Mesendoderm (in vitro differentiated cells): Measurements from ENCODE around the gene SCD5.

Experiments
- DNase-seq: peaks from one replicate; pipeline ENCODE4 v3.0.0; 2013
- H2AK5ac ChIP-seq: 2 replicates; pipeline ENCODE4 v1.6.1; 2013; ENCODE audit warnings: low read length, inconsistent platforms
- H2BK120ac ChIP-seq: 2 replicates; pipeline ENCODE4 v1.6.1; 2013; ENCODE audit warnings: low read depth, mild to moderate bottlenecking, low read length, moderate library complexity, mixed read lengths
- H2BK15ac ChIP-seq: replicated peaks from 2 replicates; pipeline ENCODE4 v1.6.1; 2013; ENCODE audit warnings: low read depth, mild to moderate bottlenecking, moderate library complexity
- H2BK5ac ChIP-seq: 2 replicates; pipeline ENCODE4 v1.6.1; 2013; ENCODE audit warnings: low read length, inconsistent platforms
- H3K18ac ChIP-seq: 2 replicates; pipeline ENCODE4 v1.6.1; 2013; ENCODE audit warnings: mild to moderate bottlenecking, low read length, mixed read lengths
- H3K23ac ChIP-seq: one replicate; pipeline ENCODE4 v1.6.1; 2013; ENCODE audit warnings: low read length
- H3K27ac ChIP-seq: 2 replicates; pipeline ENCODE4 v1.5.1; 2013; ENCODE audit warnings: low read depth, mild to moderate bottlenecking, inconsistent platforms, low read length, moderate library complexity
- H3K27me3 ChIP-seq: 2 replicates; pipeline ENCODE4 v1.6.1; 2013; ENCODE audit warnings: low read length, control low read depth, mild to moderate bottlenecking, inconsistent platforms; ENCODE audit not compliant: insufficient read depth, poor library complexity
- H3K36me3 ChIP-seq: 2 replicates; pipeline ENCODE4 v1.6.1; 2013; ENCODE audit warnings: low read length, inconsistent platforms; ENCODE audit not compliant: control insufficient read depth, insufficient read depth
- H3K4ac ChIP-seq: one replicate; pipeline ENCODE4 v1.6.1; 2013; ENCODE audit warnings: low read depth, mild to moderate bottlenecking, low read length, moderate library complexity
- H3K4me1 ChIP-seq: 2 replicates; pipeline ENCODE4 v1.6.1; 2013; ENCODE audit warnings: low read depth, low read length, inconsistent platforms; ENCODE audit not compliant: control insufficient read depth
- H3K4me2 ChIP-seq: 2 replicates; pipeline ENCODE4 v1.6.1; 2013; ENCODE audit warnings: low read length
- H3K4me3 ChIP-seq: 2 replicates; pipeline ENCODE4 v1.5.1; 2013; ENCODE audit warnings: mild to moderate bottlenecking, low read length
- H3K56ac ChIP-seq: one replicate; pipeline ENCODE4 v1.6.1; 2013; ENCODE audit warnings: low read length
- H3K79me1 ChIP-seq: 2 replicates; pipeline ENCODE4 v1.6.1; 2013; ENCODE audit warnings: low read length, inconsistent platforms
- H3K79me2 ChIP-seq: 2 replicates; pipeline ENCODE4 v1.6.1; 2013; ENCODE audit warnings: mild to moderate bottlenecking, low read length; ENCODE audit not compliant: control insufficient read depth, insufficient read depth
- H3K9ac ChIP-seq: 2 replicates; pipeline ENCODE4 v1.6.1; 2013; ENCODE audit warnings: low read length, inconsistent platforms
- H4K5ac ChIP-seq: one replicate; pipeline ENCODE4 v1.6.1; 2013; ENCODE audit warnings: low read length
- H4K8ac ChIP-seq: one replicate; pipeline ENCODE4 v1.6.1; 2013; ENCODE audit warnings: low read depth, mild to moderate bottlenecking, control low read depth, low read length, moderate library complexity
- WGBS: extraction: QIAGEN DNeasy Blood & Tissue Kit; methylation state at CpG from one replicate; pipeline ENCODE4 v1.1.7; 2013; ENCODE audit warnings: low lambda C conversion rate, missing lambda C conversion rate; ENCODE audit not compliant: insufficient coverage; ENCODE audit errors: extremely low coverage; 5-methylcytosine and 5-hydroxymethylcytosine counted together

Gene SCD5

DNA sequence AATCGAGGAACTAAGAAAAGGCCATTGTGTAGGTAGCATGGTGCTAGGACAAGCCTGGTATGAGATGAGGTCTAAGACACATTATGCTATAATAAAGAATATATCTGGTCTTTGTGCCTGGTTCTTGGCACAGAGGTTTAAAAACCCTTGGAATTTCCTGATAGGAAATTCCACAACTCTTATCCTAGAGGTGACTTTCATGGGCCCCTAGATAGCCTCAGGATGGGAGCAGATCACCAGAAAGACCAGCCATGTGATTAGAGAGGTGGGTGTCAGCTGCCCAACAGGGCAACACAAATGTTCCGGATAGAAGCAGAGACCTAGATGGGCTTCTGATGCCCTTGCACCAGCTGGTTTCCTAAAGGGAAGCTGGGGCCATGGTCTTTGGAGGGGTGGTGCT, 107.2 kb downstream of the SCD5 start:
- Histone ChIP-seq H3K27me3 (no peaks in the 10 kb centered on the region), H3K79me2 (no peaks in the 10 kb centered on the region), H3K18ac (no peak overlapping the region), H2BK120ac (no peak overlapping the region), H3K56ac (no peak overlapping the region), H4K8ac (no peak overlapping the region), H3K36me3 (no peaks in the 10 kb centered on the region), H3K4ac (no peak overlapping the region), H3K4me1 (no peaks in the 10 kb centered on the region), H3K79me1 (no peaks in the 10 kb centered on the region), H3K9ac (no peak overlapping the region), H3K23ac (no peak overlapping the region), H2BK5ac (no peak overlapping the region), H2BK15ac (no peak overlapping the region), H4K5ac (no peak overlapping the region), H3K4me3 (no peak overlapping the region), H3K4me2 (no peak overlapping the region), H3K27ac (no peak overlapping the region), H2AK5ac (no peak overlapping the region)
- DNase-seq, result no peak
- no CpG with 5 or more reads among the region's 2 CpGs for WGBS

GRCh38 chr4:82688091-82688795, 110.4 kb downstream of the SCD5 start:
- Histone ChIP-seq H3K18ac (no peak overlapping the region), H3K79me2 (no peaks in the 10 kb centered on the region), H3K79me1 (no peaks in the 10 kb centered on the region), H3K4me2 (no peak overlapping the region), H3K9ac (no peak overlapping the region), H2BK15ac (no peak overlapping the region), H3K4me3 (no peak overlapping the region), H4K8ac (no peak overlapping the region), H3K4ac (no peak overlapping the region), H2BK120ac (no peak overlapping the region), H3K36me3 (no peaks in the 10 kb centered on the region), H3K23ac (no peak overlapping the region), H3K27ac (no peak overlapping the region), H3K4me1 (no peaks in the 10 kb centered on the region), H4K5ac (no peak overlapping the region), H3K56ac (peak overlapping the region; percentile 56), H3K27me3 (no peaks in the 10 kb centered on the region), H2BK5ac (no peak overlapping the region), H2AK5ac (no peak overlapping the region)
- no CpG with 5 or more reads among the region's 6 CpGs for WGBS
- peak; percentile 37 for DNase-seq

DNA sequence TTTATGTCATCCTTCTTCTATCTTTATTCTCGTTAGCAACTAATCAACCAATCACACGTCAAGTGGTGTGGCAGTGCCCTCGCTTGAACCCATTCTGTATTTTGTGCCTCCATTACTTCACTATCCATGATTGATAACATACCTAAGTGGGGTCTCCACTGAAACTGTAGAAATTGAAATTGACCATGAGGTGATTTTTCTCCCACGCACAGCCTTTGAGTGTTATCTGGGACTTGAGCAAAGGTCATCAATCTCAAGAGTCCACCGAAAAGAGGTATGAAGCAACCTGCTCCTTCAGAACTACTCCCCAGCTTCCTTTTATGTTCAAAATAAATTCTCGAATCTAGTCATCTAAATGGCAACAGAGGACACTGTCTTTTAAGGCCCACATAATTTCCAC, 111.1 kb downstream of the SCD5 start:
- no peak overlapping the region for H3K9ac ChIP-seq
- H3K27ac ChIP-seq, result no peak overlapping the region
- no peak overlapping the region for H3K4me2 ChIP-seq
- no peak overlapping the region for H4K5ac ChIP-seq
- H3K56ac ChIP-seq, result no peak overlapping the region
- H2BK5ac ChIP-seq, result no peak overlapping the region
- no peak overlapping the region for H2BK15ac ChIP-seq
- H3K4me1 ChIP-seq, result no peaks in the 10 kb centered on the region
- no peak for DNase-seq
- H2AK5ac ChIP-seq, result no peak overlapping the region
- no CpG with 5 or more reads among the region's 6 CpGs for WGBS
- H3K4me3 ChIP-seq, result no peak overlapping the region
- no peaks in the 10 kb centered on the region for H3K79me2 ChIP-seq
- no peak overlapping the region for H4K8ac ChIP-seq
- no peak overlapping the region for H3K4ac ChIP-seq
- H3K18ac ChIP-seq, result no peak overlapping the region
- H3K79me1 ChIP-seq, result no peaks in the 10 kb centered on the region
- H3K27me3 ChIP-seq, result no peaks in the 10 kb centered on the region
- no peak overlapping the region for H2BK120ac ChIP-seq
- no peaks in the 10 kb centered on the region for H3K36me3 ChIP-seq
- H3K23ac ChIP-seq, result peak overlapping the region; percentile 16

- no CpG with 5 or more reads among the region's 1 CpG for WGBS
- H3K36me3 ChIP-seq, result no peaks in the 10 kb centered on the region
- no peak overlapping the region for H3K18ac ChIP-seq
- H3K56ac ChIP-seq, result no peak overlapping the region
- H2BK120ac ChIP-seq, result no peak overlapping the region
- H4K5ac ChIP-seq, result no peak overlapping the region
- H2BK15ac ChIP-seq, result no peak overlapping the region
- no peaks in the 10 kb centered on the region for H3K27me3 ChIP-seq
- H3K79me1 ChIP-seq, result no peaks in the 10 kb centered on the region
- no peak overlapping the region for H3K9ac ChIP-seq
- no peak overlapping the region for H2BK5ac ChIP-seq
- H3K4me1 ChIP-seq, result no peaks in the 10 kb centered on the region
- DNase-seq, result no peak
- H3K27ac ChIP-seq, result no peak overlapping the region
- no peak overlapping the region for H3K4me3 ChIP-seq
- H3K4ac ChIP-seq, result no peak overlapping the region
- no peaks in the 10 kb centered on the region for H3K79me2 ChIP-seq
- no peak overlapping the region for H3K4me2 ChIP-seq
- no peak overlapping the region for H2AK5ac ChIP-seq
- H3K23ac ChIP-seq, result no peak overlapping the region
- no peak overlapping the region for H4K8ac ChIP-seq
Measured at GRCh38 chr4:82681754-82682153, 116.8 kb downstream of the SCD5 start.

GRCh38 chr4:82680834-82681233, 117.8 kb downstream of the SCD5 start:
- Histone ChIP-seq H3K23ac (no peak overlapping the region), H2BK120ac (no peak overlapping the region), H2BK5ac (no peak overlapping the region), H3K4me3 (no peak overlapping the region), H3K36me3 (no peaks in the 10 kb centered on the region), H3K79me2 (no peaks in the 10 kb centered on the region), H3K4ac (no peak overlapping the region), H3K18ac (no peak overlapping the region), H4K5ac (no peak overlapping the region), H3K56ac (no peak overlapping the region), H3K4me2 (no peak overlapping the region), H2AK5ac (no peak overlapping the region), H3K9ac (no peak overlapping the region), H3K27ac (no peak overlapping the region), H3K4me1 (no peaks in the 10 kb centered on the region), H4K8ac (no peak overlapping the region), H3K27me3 (no peaks in the 10 kb centered on the region), H2BK15ac (no peak overlapping the region), H3K79me1 (no peaks in the 10 kb centered on the region)
- no CpG with 5 or more reads among the region's 9 CpGs for WGBS
- DNase-seq, result no peak

DNA sequence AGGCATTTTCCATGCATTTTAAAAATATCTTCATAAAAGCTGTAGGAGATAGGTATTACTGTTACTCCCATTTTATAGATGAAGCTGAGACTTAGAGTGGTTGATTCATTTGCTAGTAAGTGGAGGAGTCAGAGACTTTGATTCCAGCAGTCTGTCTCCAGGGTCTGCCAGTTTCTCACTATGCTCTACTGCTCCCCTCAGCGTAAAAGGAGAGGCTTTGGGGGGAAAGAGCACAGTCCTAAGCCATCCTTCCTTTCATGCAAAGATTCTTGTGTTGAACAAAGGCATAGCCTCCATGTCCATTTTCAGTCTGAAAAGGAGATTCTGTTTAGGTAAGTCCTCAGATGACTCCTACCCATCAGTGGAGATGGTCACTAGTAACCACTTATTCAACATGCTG, 119.1 kb downstream of the SCD5 start:
- H3K27ac ChIP-seq, result no peak overlapping the region
- no peaks in the 10 kb centered on the region for H3K36me3 ChIP-seq
- no peak overlapping the region for H2BK5ac ChIP-seq
- H2AK5ac ChIP-seq, result no peak overlapping the region
- DNase-seq, result peak; percentile 29
- no peak overlapping the region for H3K4me3 ChIP-seq
- no peaks in the 10 kb centered on the region for H3K79me1 ChIP-seq
- H4K5ac ChIP-seq, result no peak overlapping the region
- WGBS, result no CpG with 5 or more reads among the region's 1 CpG
- H2BK15ac ChIP-seq, result no peak overlapping the region
- no peaks in the 10 kb centered on the region for H3K4me1 ChIP-seq
- H3K56ac ChIP-seq, result no peak overlapping the region
- H2BK120ac ChIP-seq, result no peak overlapping the region
- no peak overlapping the region for H4K8ac ChIP-seq
- no peak overlapping the region for H3K23ac ChIP-seq
- no peak overlapping the region for H3K9ac ChIP-seq
- no peak overlapping the region for H3K4ac ChIP-seq
- no peaks in the 10 kb centered on the region for H3K79me2 ChIP-seq
- H3K4me2 ChIP-seq, result no peak overlapping the region
- no peak overlapping the region for H3K18ac ChIP-seq
- no peaks in the 10 kb centered on the region for H3K27me3 ChIP-seq
